Hematopoietic multipotent progenitor cell treated with erythropoietin and hydrocortisone succinate and interleukin-3 and kit ligand, for 17 days (in vitro differentiated cells): ENCODE results near the gene NPFFR1.

Experiments used
- DNase-seq: peaks from one replicate; pipeline ENCODE4 v3.0.0-alpha.2; 2015; ENCODE audit warnings: low spot score

Gene NPFFR1

GRCh38 chr10:70283445-70284399, at the start of gene NPFFR1:
NPFFR1 (minus strand) TSS chr10:70284004; CDS start chr10:70283676, 328 bp downstream.
- DNase-seq: no peak

GRCh38 chr10:70333268-70333667, 49.5 kb upstream of the NPFFR1 start:
- DNase-seq: no peak

GRCh38 chr10:70331486-70332268, 47.9 kb upstream of the NPFFR1 start:
- peak; percentile 80 for DNase-seq

- no peak for DNase-seq
These were observed 47.3 kb upstream of the NPFFR1 start for GRCh38 chr10:70331160-70331485.

GRCh38 chr10:70330671-70331070, 46.9 kb upstream of the NPFFR1 start:
- DNase-seq: no peak

- DNase-seq: no peak
These were observed 45.2 kb upstream of the NPFFR1 start for GRCh38 chr10:70328967-70329366.

- DNase-seq: no peak
These were observed 44.2 kb upstream of the NPFFR1 start for GRCh38 chr10:70328018-70328417.

- no peak for DNase-seq
These were observed 41.4 kb upstream of the NPFFR1 start for GRCh38 chr10:70324951-70325781.

GRCh38 chr10:70324339-70324861, 40.6 kb upstream of the NPFFR1 start:
- DNase-seq: no peak

- no peak for DNase-seq
These were observed 40.0 kb upstream of the NPFFR1 start for GRCh38 chr10:70323697-70324338.

GRCh38 chr10:70323138-70323696, 39.4 kb upstream of the NPFFR1 start:
- DNase-seq: no peak

- peak; percentile 51 for DNase-seq
These were observed 38.4 kb upstream of the NPFFR1 start for GRCh38 chr10:70321897-70322890.

- no peak for DNase-seq
These were observed 37.4 kb upstream of the NPFFR1 start for GRCh38 chr10:70321233-70321632.

- no peak for DNase-seq
These were observed 36.9 kb upstream of the NPFFR1 start for GRCh38 chr10:70320751-70321150.

GRCh38 chr10:70319824-70320223, 36.0 kb upstream of the NPFFR1 start:
- no peak for DNase-seq

- no peak for DNase-seq
These were observed 35.4 kb upstream of the NPFFR1 start for GRCh38 chr10:70319183-70319582.

GRCh38 chr10:70317943-70318318, 34.1 kb upstream of the NPFFR1 start:
- no peak for DNase-seq

GRCh38 chr10:70317272-70317942, 33.6 kb upstream of the NPFFR1 start:
- no peak for DNase-seq

GRCh38 chr10:70315815-70316214, 32.0 kb upstream of the NPFFR1 start:
- DNase-seq: no peak
